H1 (cell line): Measurements from ENCODE around the gene INHA. TPM values are rescaled to one million over a fixed set of nuclear protein-coding genes. Genes with fewer than 3 reads are reported as not detected.

ENCODE experiments used
- CBX8 ChIP-seq: fragments of 300-800, 300-1000 bp; sonication (generic); IDR thresholded peaks from 2 replicates; pipeline ENCODE4 v1.7.1; 2016; ENCODE audit warnings: low read depth, low read length, borderline replicate concordance
- CTBP2 ChIP-seq: IDR thresholded peaks from 2 replicates; pipeline ENCODE4 v1.7.0; 2011; ENCODE audit warnings: borderline replicate concordance, mild to moderate bottlenecking, moderate library complexity, mixed read lengths, low read length; ENCODE audit not compliant: insufficient read depth, insufficient read length
- GABPA ChIP-seq: IDR thresholded peaks from 2 replicates; pipeline ENCODE4 v1.6.1; 2011; ENCODE audit warnings: mild to moderate bottlenecking, low read length, moderate library complexity, borderline replicate concordance; ENCODE audit not compliant: insufficient read depth
- HDAC6 ChIP-seq: IDR thresholded peaks from one replicate; pipeline ENCODE4 v1.7.1; 2012; ENCODE audit warnings: low read depth, mild to moderate bottlenecking, inconsistent platforms, low read length, moderate library complexity
- SRF ChIP-seq: IDR thresholded peaks from 2 replicates; pipeline ENCODE4 v1.6.1; 2011; ENCODE audit warnings: mild to moderate bottlenecking, low read depth, low read length, moderate library complexity
- TEAD4 ChIP-seq: IDR thresholded peaks from 2 replicates; pipeline ENCODE4 v1.6.1; 2012; ENCODE audit warnings: low read depth, low read length, inconsistent platforms, mixed read lengths
- ZNF274 ChIP-seq: IDR thresholded peaks from 2 replicates; pipeline ENCODE4 v1.7.0; 2012; ENCODE audit warnings: low read length, borderline replicate concordance; ENCODE audit errors: extremely low read depth
- polyA plus RNA-seq, 7 experiments: library from polyadenylated mRNA; depleted of rRNA in 3 of 7; stranded (reverse) in 5 of 7; unstranded in 2 of 7; fragments of >200 nt in 5 of 7; fragments of 200-250 nt in 2 of 7; gene quantifications; 1 replicate in 5 of 7; 2 replicates in 1 of 7; 4 replicates in 1 of 7; pipeline versions ENCODE4 v1.2.1 to v1.2.3, GENCODE V29; 2011 to 2013; ENCODE audit warnings: missing spikeins in 2 of 7, mixed read lengths in 2 of 7
- total RNA-seq: library from RNA; stranded (reverse); fragmentation: NEBNext Ultra II Directional; extraction: Animal tissue kit (Norgen Biotek cat#: 25700); gene quantifications from 2 replicates; pipeline ENCODE4 v1.2.1, GENCODE V29; 2021
- TF ChIP-seq, protein P1 (sequence below): fragments of 300-600 bp; sonication (generic); IDR thresholded peaks from 2 replicates; pipeline ENCODE4 v1.7.1; 2012; ENCODE audit warnings: low read length, moderate library complexity, mild to moderate bottlenecking, inconsistent platforms; ENCODE audit not compliant: insufficient replicate concordance
- TF ChIP-seq, protein P2 (sequence below): IDR thresholded peaks from 2 replicates; pipeline ENCODE4 v1.6.1; 2011; ENCODE audit warnings: low read depth, mild to moderate bottlenecking, low read length; ENCODE audit not compliant: insufficient read depth
- TF ChIP-seq, protein P3 (sequence below): IDR thresholded peaks from 2 replicates; pipeline ENCODE4 v1.6.1; 2012; ENCODE audit warnings: inconsistent platforms

Gene INHA
- total and polyA plus RNA-seq, 2 of the 8 experiments (the other 6 are each of a cell fraction or from before 2014, with no cell fraction given), result 0.65 to 2.7 TPM

DNA sequence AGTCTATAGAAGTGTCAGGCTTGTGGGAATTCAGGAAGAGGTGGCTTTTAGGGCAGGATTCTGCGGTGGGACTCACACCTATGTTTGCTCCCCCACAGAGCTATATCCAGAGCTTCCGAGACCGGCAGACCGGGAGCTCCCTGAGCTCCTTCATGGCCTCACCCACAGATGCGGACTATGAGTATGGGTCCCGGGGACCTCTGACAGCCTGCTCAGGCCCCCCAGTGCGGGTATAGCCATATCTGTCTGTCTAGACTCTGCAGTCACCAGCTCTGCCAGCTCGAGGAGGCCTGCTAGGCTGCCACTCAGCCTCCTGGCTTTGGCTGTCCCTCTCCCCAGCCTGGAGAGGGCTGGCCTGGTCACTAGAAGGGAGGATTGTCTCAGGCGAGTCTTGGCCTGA is 22.5 kb upstream of the INHA start (continued):
- TF ChIP-seq, protein P1, sequence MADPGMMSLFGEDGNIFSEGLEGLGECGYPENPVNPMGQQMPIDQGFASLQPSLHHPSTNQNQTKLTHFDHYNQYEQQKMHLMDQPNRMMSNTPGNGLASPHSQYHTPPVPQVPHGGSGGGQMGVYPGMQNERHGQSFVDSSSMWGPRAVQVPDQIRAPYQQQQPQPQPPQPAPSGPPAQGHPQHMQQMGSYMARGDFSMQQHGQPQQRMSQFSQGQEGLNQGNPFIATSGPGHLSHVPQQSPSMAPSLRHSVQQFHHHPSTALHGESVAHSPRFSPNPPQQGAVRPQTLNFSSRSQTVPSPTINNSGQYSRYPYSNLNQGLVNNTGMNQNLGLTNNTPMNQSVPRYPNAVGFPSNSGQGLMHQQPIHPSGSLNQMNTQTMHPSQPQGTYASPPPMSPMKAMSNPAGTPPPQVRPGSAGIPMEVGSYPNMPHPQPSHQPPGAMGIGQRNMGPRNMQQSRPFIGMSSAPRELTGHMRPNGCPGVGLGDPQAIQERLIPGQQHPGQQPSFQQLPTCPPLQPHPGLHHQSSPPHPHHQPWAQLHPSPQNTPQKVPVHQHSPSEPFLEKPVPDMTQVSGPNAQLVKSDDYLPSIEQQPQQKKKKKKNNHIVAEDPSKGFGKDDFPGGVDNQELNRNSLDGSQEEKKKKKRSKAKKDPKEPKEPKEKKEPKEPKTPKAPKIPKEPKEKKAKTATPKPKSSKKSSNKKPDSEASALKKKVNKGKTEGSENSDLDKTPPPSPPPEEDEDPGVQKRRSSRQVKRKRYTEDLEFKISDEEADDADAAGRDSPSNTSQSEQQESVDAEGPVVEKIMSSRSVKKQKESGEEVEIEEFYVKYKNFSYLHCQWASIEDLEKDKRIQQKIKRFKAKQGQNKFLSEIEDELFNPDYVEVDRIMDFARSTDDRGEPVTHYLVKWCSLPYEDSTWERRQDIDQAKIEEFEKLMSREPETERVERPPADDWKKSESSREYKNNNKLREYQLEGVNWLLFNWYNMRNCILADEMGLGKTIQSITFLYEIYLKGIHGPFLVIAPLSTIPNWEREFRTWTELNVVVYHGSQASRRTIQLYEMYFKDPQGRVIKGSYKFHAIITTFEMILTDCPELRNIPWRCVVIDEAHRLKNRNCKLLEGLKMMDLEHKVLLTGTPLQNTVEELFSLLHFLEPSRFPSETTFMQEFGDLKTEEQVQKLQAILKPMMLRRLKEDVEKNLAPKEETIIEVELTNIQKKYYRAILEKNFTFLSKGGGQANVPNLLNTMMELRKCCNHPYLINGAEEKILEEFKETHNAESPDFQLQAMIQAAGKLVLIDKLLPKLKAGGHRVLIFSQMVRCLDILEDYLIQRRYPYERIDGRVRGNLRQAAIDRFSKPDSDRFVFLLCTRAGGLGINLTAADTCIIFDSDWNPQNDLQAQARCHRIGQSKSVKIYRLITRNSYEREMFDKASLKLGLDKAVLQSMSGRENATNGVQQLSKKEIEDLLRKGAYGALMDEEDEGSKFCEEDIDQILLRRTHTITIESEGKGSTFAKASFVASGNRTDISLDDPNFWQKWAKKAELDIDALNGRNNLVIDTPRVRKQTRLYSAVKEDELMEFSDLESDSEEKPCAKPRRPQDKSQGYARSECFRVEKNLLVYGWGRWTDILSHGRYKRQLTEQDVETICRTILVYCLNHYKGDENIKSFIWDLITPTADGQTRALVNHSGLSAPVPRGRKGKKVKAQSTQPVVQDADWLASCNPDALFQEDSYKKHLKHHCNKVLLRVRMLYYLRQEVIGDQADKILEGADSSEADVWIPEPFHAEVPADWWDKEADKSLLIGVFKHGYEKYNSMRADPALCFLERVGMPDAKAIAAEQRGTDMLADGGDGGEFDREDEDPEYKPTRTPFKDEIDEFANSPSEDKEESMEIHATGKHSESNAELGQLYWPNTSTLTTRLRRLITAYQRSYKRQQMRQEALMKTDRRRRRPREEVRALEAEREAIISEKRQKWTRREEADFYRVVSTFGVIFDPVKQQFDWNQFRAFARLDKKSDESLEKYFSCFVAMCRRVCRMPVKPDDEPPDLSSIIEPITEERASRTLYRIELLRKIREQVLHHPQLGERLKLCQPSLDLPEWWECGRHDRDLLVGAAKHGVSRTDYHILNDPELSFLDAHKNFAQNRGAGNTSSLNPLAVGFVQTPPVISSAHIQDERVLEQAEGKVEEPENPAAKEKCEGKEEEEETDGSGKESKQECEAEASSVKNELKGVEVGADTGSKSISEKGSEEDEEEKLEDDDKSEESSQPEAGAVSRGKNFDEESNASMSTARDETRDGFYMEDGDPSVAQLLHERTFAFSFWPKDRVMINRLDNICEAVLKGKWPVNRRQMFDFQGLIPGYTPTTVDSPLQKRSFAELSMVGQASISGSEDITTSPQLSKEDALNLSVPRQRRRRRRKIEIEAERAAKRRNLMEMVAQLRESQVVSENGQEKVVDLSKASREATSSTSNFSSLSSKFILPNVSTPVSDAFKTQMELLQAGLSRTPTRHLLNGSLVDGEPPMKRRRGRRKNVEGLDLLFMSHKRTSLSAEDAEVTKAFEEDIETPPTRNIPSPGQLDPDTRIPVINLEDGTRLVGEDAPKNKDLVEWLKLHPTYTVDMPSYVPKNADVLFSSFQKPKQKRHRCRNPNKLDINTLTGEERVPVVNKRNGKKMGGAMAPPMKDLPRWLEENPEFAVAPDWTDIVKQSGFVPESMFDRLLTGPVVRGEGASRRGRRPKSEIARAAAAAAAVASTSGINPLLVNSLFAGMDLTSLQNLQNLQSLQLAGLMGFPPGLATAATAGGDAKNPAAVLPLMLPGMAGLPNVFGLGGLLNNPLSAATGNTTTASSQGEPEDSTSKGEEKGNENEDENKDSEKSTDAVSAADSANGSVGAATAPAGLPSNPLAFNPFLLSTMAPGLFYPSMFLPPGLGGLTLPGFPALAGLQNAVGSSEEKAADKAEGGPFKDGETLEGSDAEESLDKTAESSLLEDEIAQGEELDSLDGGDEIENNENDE, result no peak
- TF ChIP-seq SRF (no peak), CTBP2 (no peak), TEAD4 (no peak), CBX8 (no peak), ZNF274 (no peak), GABPA (no peak), HDAC6 (no peak)
- TF ChIP-seq, protein P2, sequence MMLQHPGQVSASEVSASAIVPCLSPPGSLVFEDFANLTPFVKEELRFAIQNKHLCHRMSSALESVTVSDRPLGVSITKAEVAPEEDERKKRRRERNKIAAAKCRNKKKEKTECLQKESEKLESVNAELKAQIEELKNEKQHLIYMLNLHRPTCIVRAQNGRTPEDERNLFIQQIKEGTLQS, result no peak
- TF ChIP-seq, protein P3, sequence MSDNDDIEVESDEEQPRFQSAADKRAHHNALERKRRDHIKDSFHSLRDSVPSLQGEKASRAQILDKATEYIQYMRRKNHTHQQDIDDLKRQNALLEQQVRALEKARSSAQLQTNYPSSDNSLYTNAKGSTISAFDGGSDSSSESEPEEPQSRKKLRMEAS, result no peak
